H1 (cell line): ENCODE measurements around the gene SLC7A7. TPM values are rescaled to one million over a fixed set of nuclear protein-coding genes. Genes with fewer than 3 reads are reported as not detected.

Experiments used
- CTCF ChIA-PET: fragments of 300-600 bp; sonication (Branson Sonifier 250); formaldehyde crosslinking; loops from one replicate; lab custom pipeline; 2021; ENCODE audit not compliant: partially characterized antibody; lab: Charles Lee
- POLR2A ChIA-PET: fragments of 300-600 bp; sonication (Branson Sonifier 250); formaldehyde crosslinking; loops from one replicate; lab custom pipeline; 2021; ENCODE audit warnings: inconsistent platforms; ENCODE audit not compliant: partially characterized antibody; lab: Charles Lee
- DNase-seq, 2 experiments: peaks; one replicate each; pipeline versions ENCODE4 v3.0.0 to v3.0.0-alpha.2; 2010 to 2022; ENCODE audit warnings: low spot score in 2 of 2, low read depth in 1 of 2, mixed read lengths in 1 of 2
- FAIRE-seq: peaks from 2 replicates; lab custom pipeline; 2011; peaks lifted over from hg19 to GRCh38; lab: Jason Lieb, UNC
- H2AFZ ChIP-seq: 2 replicates; pipeline ENCODE4 v1.8.1; 2012; ENCODE audit warnings: low read length, inconsistent platforms
- H2AK5ac ChIP-seq: 2 replicates; pipeline ENCODE4 v1.6.1; 2013; ENCODE audit warnings: low read depth, low read length
- H2BK120ac ChIP-seq: replicated peaks from 2 replicates; pipeline ENCODE3; 2013; ENCODE audit warnings: low read depth, low read length, inconsistent platforms
- H2BK12ac ChIP-seq: 2 replicates; pipeline ENCODE4 v1.6.1; 2013; ENCODE audit warnings: low read depth, low read length
- H2BK15ac ChIP-seq: 2 replicates; pipeline ENCODE4 v1.6.1; 2013; ENCODE audit warnings: low read length
- H2BK20ac ChIP-seq: 2 replicates; pipeline ENCODE4 v1.6.1; 2013; ENCODE audit warnings: low read length
- H2BK5ac ChIP-seq: 2 replicates; pipeline ENCODE4 v1.6.1; 2013; ENCODE audit warnings: low read depth, low read length
- H3K14ac ChIP-seq: 2 replicates; pipeline ENCODE4 v1.6.1; 2013; ENCODE audit warnings: inconsistent platforms; ENCODE audit not compliant: insufficient read length
- H3K18ac ChIP-seq: 2 replicates; pipeline ENCODE4 v1.6.1; 2013; ENCODE audit warnings: low read length; ENCODE audit errors: extremely low read depth
- H3K23ac ChIP-seq: 2 replicates; pipeline ENCODE4 v1.6.1; 2013; ENCODE audit warnings: inconsistent platforms; ENCODE audit not compliant: insufficient read length
- H3K23me2 ChIP-seq: 2 replicates; pipeline ENCODE4 v1.6.1; 2013; ENCODE audit warnings: low read depth, low read length
- H3K27ac ChIP-seq: 2 replicates; pipeline ENCODE4 v1.6.1; 2011; ENCODE audit warnings: low read depth, low read length, inconsistent platforms
- H3K27me3 ChIP-seq, 4 experiments: replicated peaks in 1 of 4; 1 replicate in 1 of 4; 2 replicates in 3 of 4; pipeline versions ENCODE4 v1.6.1 to v1.8.1; 2011 to 2013; ENCODE audit warnings: low read length in 3 of 4, mild to moderate bottlenecking in 3 of 4, inconsistent platforms in 2 of 4, mixed read lengths in 2 of 4, moderate library complexity in 1 of 4; ENCODE audit not compliant: control insufficient read depth in 3 of 4, insufficient read depth in 3 of 4; ENCODE audit errors: extremely low read depth in 1 of 4
- H3K36me3 ChIP-seq, 4 experiments: 2 replicates each; pipeline versions ENCODE4 v1.6.1 to v1.8.1; 2011 to 2013; ENCODE audit warnings: mild to moderate bottlenecking in 4 of 4, low read length in 3 of 4, moderate library complexity in 2 of 4, control low read depth in 1 of 4, inconsistent platforms in 1 of 4; ENCODE audit not compliant: insufficient read depth in 4 of 4, control insufficient read depth in 2 of 4
- H3K4ac ChIP-seq: replicated peaks from 2 replicates; pipeline ENCODE3; 2013; ENCODE audit warnings: low read length, low read depth, mixed read lengths, inconsistent platforms; ENCODE audit not compliant: insufficient read length
- H3K4me1 ChIP-seq, 4 experiments: replicated peaks in 1 of 4; 1 replicate in 1 of 4; 2 replicates in 3 of 4; pipeline versions ENCODE4 v1.6.1 to v1.8.1; 2011 to 2013; ENCODE audit warnings: low read length in 3 of 4, inconsistent platforms in 2 of 4, mixed read lengths in 1 of 4; ENCODE audit not compliant: insufficient read depth in 4 of 4, control insufficient read depth in 3 of 4
- H3K4me2 ChIP-seq, 2 experiments: 2 replicates each; pipeline versions ENCODE4 v1.6.1 to v1.8.1; 2011 to 2013; ENCODE audit warnings: low read depth in 2 of 2, low read length in 2 of 2, control low read depth in 1 of 2, inconsistent platforms in 1 of 2, mild to moderate bottlenecking in 1 of 2; ENCODE audit not compliant: insufficient read depth in 1 of 2
- H3K4me3 ChIP-seq, 4 experiments: fragments of 200-600, 300-600 bp in 1 of 4; sonication (generic), shearing (Covaris generic), sonication (Bioruptor Twin) in 1 of 4; 2 replicates each; pipeline versions ENCODE4 v1.5.1 to v1.8.1; 2011 to 2016; ENCODE audit warnings: low read length in 4 of 4, low read depth in 3 of 4, control low read depth in 2 of 4, inconsistent platforms in 2 of 4, mild to moderate bottlenecking in 2 of 4, mixed read lengths in 1 of 4, moderate library complexity in 1 of 4; ENCODE audit not compliant: insufficient read depth in 2 of 4; ENCODE audit errors: extremely low read depth in 1 of 4
- H3K56ac ChIP-seq: replicated peaks from 2 replicates; pipeline ENCODE3; 2013; ENCODE audit warnings: low read depth, mild to moderate bottlenecking, mixed read lengths, low read length, inconsistent platforms; ENCODE audit not compliant: insufficient read length
- H3K79me1 ChIP-seq: 2 replicates; pipeline ENCODE4 v1.6.1; 2013; ENCODE audit warnings: low read depth, low read length, control low read depth
- H3K79me2 ChIP-seq, 2 experiments: 2 replicates each; pipeline versions ENCODE4 v1.6.1 to v1.8.1; 2012 to 2013; ENCODE audit warnings: low read length in 2 of 2, mild to moderate bottlenecking in 2 of 2, inconsistent platforms in 1 of 2; ENCODE audit not compliant: insufficient read depth in 2 of 2, control insufficient read depth in 1 of 2
- H3K9ac ChIP-seq, 4 experiments: replicated peaks in 1 of 4; 1 replicate in 1 of 4; 2 replicates in 3 of 4; pipeline versions ENCODE4 v1.6.1 to v1.8.1; 2011 to 2013; ENCODE audit warnings: low read depth in 3 of 4, low read length in 3 of 4, control low read depth in 2 of 4, mild to moderate bottlenecking in 2 of 4, moderate library complexity in 2 of 4, inconsistent platforms in 1 of 4; ENCODE audit errors: extremely low read depth in 1 of 4
- H3K9me3 ChIP-seq, 2 experiments: 2 replicates each; pipeline versions ENCODE4 v1.6.1 to v1.8.1; 2012 to 2013; ENCODE audit warnings: mild to moderate bottlenecking in 2 of 2, moderate library complexity in 2 of 2, control low read depth in 1 of 2, inconsistent platforms in 1 of 2, low read depth in 1 of 2, low read length in 1 of 2, mixed read lengths in 1 of 2; ENCODE audit not compliant: insufficient read depth in 2 of 2
- H4K20me1 ChIP-seq, 2 experiments: replicated peaks in 1 of 2; 2 replicates each; pipeline versions ENCODE3 to v1.8.1; 2011 to 2013; ENCODE audit warnings: inconsistent platforms in 2 of 2, low read length in 2 of 2, mild to moderate bottlenecking in 1 of 2; ENCODE audit not compliant: insufficient read depth in 2 of 2, control insufficient read depth in 1 of 2
- H4K5ac ChIP-seq: 2 replicates; pipeline ENCODE4 v1.6.1; 2013; ENCODE audit warnings: low read length, low read depth, mixed read lengths, inconsistent platforms; ENCODE audit not compliant: insufficient read length
- H4K8ac ChIP-seq: 2 replicates; pipeline ENCODE4 v1.8.0; 2013; ENCODE audit warnings: mild to moderate bottlenecking, moderate library complexity, low read length, inconsistent platforms; ENCODE audit not compliant: insufficient read depth; ENCODE audit errors: extremely low read depth
- H4K91ac ChIP-seq: replicated peaks from 2 replicates; pipeline ENCODE3; 2013; ENCODE audit warnings: low read length, mixed read lengths, inconsistent platforms; ENCODE audit not compliant: insufficient read length
- BCL11A ChIP-seq, 2 experiments: IDR thresholded peaks; one replicate each; pipeline ENCODE4 v1.6.1; 2011; ENCODE audit warnings: low read depth in 2 of 2, low read length in 2 of 2, mild to moderate bottlenecking in 2 of 2
- MAFK ChIP-seq: IDR thresholded peaks from 2 replicates; pipeline ENCODE4 v1.6.1; 2012; ENCODE audit warnings: low read depth, mild to moderate bottlenecking, improper control_type of control experiment, low read length
- RXRA ChIP-seq: IDR thresholded peaks from 2 replicates; pipeline ENCODE4 v1.6.1; 2011; ENCODE audit warnings: low read depth, mild to moderate bottlenecking, low read length, moderate library complexity; ENCODE audit not compliant: insufficient read depth
- SP2 ChIP-seq: IDR thresholded peaks from 2 replicates; pipeline ENCODE4 v1.6.1; 2012; ENCODE audit warnings: mild to moderate bottlenecking, low read length, inconsistent platforms
- YY1 ChIP-seq: IDR thresholded peaks from 2 replicates; pipeline ENCODE4 v1.6.1; 2011; ENCODE audit warnings: low read depth, mild to moderate bottlenecking, low read length
- WGBS, 2 experiments: shearing (Covaris generic) in 1 of 2; methylation state at CpG; one replicate each; pipeline versions ENCODE4 v1.1.6 to v1.1.7; 2013 to 2015; ENCODE audit warnings: low lambda C conversion rate in 2 of 2, mixed read lengths in 2 of 2, inconsistent platforms in 1 of 2, low coverage in 1 of 2, missing lambda C conversion rate in 1 of 2; ENCODE audit not compliant: insufficient replicate concordance in 2 of 2, insufficient coverage in 1 of 2, insufficient read length in 1 of 2; ENCODE audit errors: extremely low coverage in 1 of 2, missing lambda C conversion rate in 1 of 2; 5-methylcytosine and 5-hydroxymethylcytosine counted together
- polyA plus RNA-seq, 7 experiments: library from polyadenylated mRNA; depleted of rRNA in 3 of 7; stranded (reverse) in 5 of 7; unstranded in 2 of 7; fragments of >200 nt in 5 of 7; fragments of 200-250 nt in 2 of 7; gene quantifications; 1 replicate in 5 of 7; 2 replicates in 1 of 7; 4 replicates in 1 of 7; pipeline versions ENCODE4 v1.2.1 to v1.2.3, GENCODE V29; 2011 to 2013; ENCODE audit warnings: missing spikeins in 2 of 7, mixed read lengths in 2 of 7
- total RNA-seq: library from RNA; stranded (reverse); fragmentation: NEBNext Ultra II Directional; extraction: Animal tissue kit (Norgen Biotek cat#: 25700); gene quantifications from 2 replicates; pipeline ENCODE4 v1.2.1, GENCODE V29; 2021

Gene SLC7A7
- total and polyA plus RNA-seq, 2 of the 8 experiments (the other 6 are each of a cell fraction or from before 2014, with no cell fraction given): 5.8 to 14.9 TPM

GRCh38 chr14:22854963-22855724, 39.9 kb upstream of the SLC7A7 start:
- H3K4ac ChIP-seq: no peak overlapping the region
- no peaks in the 10 kb centered on the region for H3K79me2 ChIP-seq
- no peaks in the 10 kb centered on the region for H3K36me3 ChIP-seq
- no peak overlapping the region for H3K9ac ChIP-seq
- no peaks in the 10 kb centered on the region for H3K27me3 ChIP-seq
- peaks cover 2% of the 10 kb centered on the region; the same call in 1 of the 2 replicates for H3K23me2 ChIP-seq
- no peak overlapping the region for H3K4me2 ChIP-seq
- POLR2A ChIA-PET: interaction anchor here (0.9 to 13.9 kb wide), 4 partner anchors 15 to 33 kb away, joined by 3 to 203 read pairs (median 44); partner anchors contain the start of genes MMP14 and MRPL52
- WGBS, 2 experiments: 93% methylated on average over 8 of the region's 8 CpGs; no CpG with 5 or more reads in 1 of the 2 experiments
- no peak overlapping the region for H4K5ac ChIP-seq
- H4K8ac ChIP-seq: no peak overlapping the region
- no peak for FAIRE-seq
- no peak overlapping the region for H3K18ac ChIP-seq
- H2AK5ac ChIP-seq: no peak overlapping the region
- H3K79me1 ChIP-seq: no peaks in the 10 kb centered on the region
- DNase-seq: no peak
- H2BK12ac ChIP-seq: no peak overlapping the region
- CTCF ChIA-PET: interaction anchor here (0.6 to 56.0 kb wide), 21 partner anchors 8 to 995 kb away, joined by 3 to 1562 read pairs (median 5); partner anchors contain the start of genes LRP10, MMP14, MRPL52 and OXA1L
- H3K4me1 ChIP-seq: peaks cover 0 to 4% (median 1%) of the 10 kb centered on the region in 4 experiments; a peak in 4 of 7 replicates
- H3K56ac ChIP-seq: no peak overlapping the region
- no peak overlapping the region for H3K4me3 ChIP-seq
- H2BK15ac ChIP-seq: no peak overlapping the region
- H4K91ac ChIP-seq: no peak overlapping the region
- no peak overlapping the region for H2BK120ac ChIP-seq
- no peaks in the 10 kb centered on the region for H4K20me1 ChIP-seq
- no peaks in the 10 kb centered on the region; a peak in 1 of 4 replicates for H3K9me3 ChIP-seq
- H3K23ac ChIP-seq: no peak overlapping the region
- no peak overlapping the region for H3K27ac ChIP-seq
- no peak overlapping the region for H2BK20ac ChIP-seq
- H2AFZ ChIP-seq: no peak overlapping the region
- no peak overlapping the region for H3K14ac ChIP-seq
- H2BK5ac ChIP-seq: no peak overlapping the region
- no peak for TF ChIP-seq RXRA
- no peak for TF ChIP-seq YY1
- TF ChIP-seq BCL11A (IDR thresholded peaks at IDR 0.05; ENCODE audit: low read depth in 2 of 2, low read length in 2 of 2): no peak
- TF ChIP-seq MAFK: no peak
- no peak for TF ChIP-seq SP2
